ENCODE measurements around the gene MRPS12.
"Not testable (repeated sequence)": the region's sequence is repeated elsewhere in the genome, so short reads cannot be mapped to it uniquely, and the experiment has no call there.

MRPS12 gene

GRCh38 chr19:38966149-38966548, 35.4 kb downstream of the MRPS12 start:
- H3K4me1 Mint-ChIP-seq; ATAC-seq; DNase-seq; H3K27me3 Mint-ChIP-seq; H3K36me3 Mint-ChIP-seq (ENCODE audit: low read depth); H3K4me3 Mint-ChIP-seq; H3K27ac Mint-ChIP-seq; H3K9me3 Mint-ChIP-seq: not testable (repeated sequence)

GRCh38 chr19:38970664-38971532, 40.2 kb downstream of the MRPS12 start:
- H3K4me3 Mint-ChIP-seq = no peak overlapping the region
- no peaks in the 10 kb centered on the region for H3K36me3 Mint-ChIP-seq (ENCODE audit: low read depth)
- H3K9me3 Mint-ChIP-seq = no peaks in the 10 kb centered on the region
- peaks cover 5% of the 10 kb centered on the region for H3K4me1 Mint-ChIP-seq
- no peak overlapping the region for H3K27ac Mint-ChIP-seq
- DNase-seq (no peak), ATAC-seq (no peak)
- H3K27me3 Mint-ChIP-seq = peaks cover 12% of the 10 kb centered on the region

- ATAC-seq = no peak
- no peak for DNase-seq
- Mint-ChIP-seq H3K27me3 (peaks cover 20% of the 10 kb centered on the region), H3K9me3 (no peaks in the 10 kb centered on the region), H3K4me3 (no peak overlapping the region), H3K4me1 (peaks cover 13% of the 10 kb centered on the region), H3K36me3 (ENCODE audit: low read depth) (no peaks in the 10 kb centered on the region), H3K27ac (no peak overlapping the region)
Observed at GRCh38 chr19:38971672-38972071, 40.9 kb downstream of the MRPS12 start.

- Mint-ChIP-seq H3K4me1 (peaks cover 28% of the 10 kb centered on the region), H3K9me3 (no peaks in the 10 kb centered on the region), H3K27ac (no peak overlapping the region), H3K4me3 (no peak overlapping the region), H3K36me3 (ENCODE audit: low read depth) (no peaks in the 10 kb centered on the region), H3K27me3 (peaks cover 25% of the 10 kb centered on the region)
- ATAC-seq (no peak), DNase-seq (no peak)
Observed at GRCh38 chr19:38974624-38975213, 44.0 kb downstream of the MRPS12 start.

- H3K27ac Mint-ChIP-seq = no peak within 1 kb of the TSS
- peaks cover 28% of the 10 kb centered on the region for H3K4me1 Mint-ChIP-seq
- H3K9me3 Mint-ChIP-seq = no peaks in the 10 kb centered on the region
- no peaks in the 10 kb centered on the region for H3K36me3 Mint-ChIP-seq (ENCODE audit: low read depth)
- ATAC-seq = no peak
- DNase-seq = no peak
- no peak within 1 kb of the TSS for H3K4me3 Mint-ChIP-seq
- peaks cover 25% of the 10 kb centered on the region for H3K27me3 Mint-ChIP-seq
Observed at GRCh38 chr19:38975214-38975860, 44.6 kb downstream of the MRPS12 start, which contains the start of gene FBXO17. FBXO17 (minus strand) TSS chr19:38975742; CDS start chr19:38950319, 25,423 bp downstream.

GRCh38 chr19:38975861-38976271, 45.1 kb downstream of the MRPS12 start:
- H3K27me3 Mint-ChIP-seq = peaks cover 27% of the 10 kb centered on the region
- no peak for ATAC-seq
- no peak overlapping the region for H3K27ac Mint-ChIP-seq
- H3K9me3 Mint-ChIP-seq = no peaks in the 10 kb centered on the region
- peaks cover 28% of the 10 kb centered on the region for H3K4me1 Mint-ChIP-seq
- H3K36me3 Mint-ChIP-seq (ENCODE audit: low read depth) = no peaks in the 10 kb centered on the region
- no peak for DNase-seq
- H3K4me3 Mint-ChIP-seq = no peak overlapping the region

- Mint-ChIP-seq H3K9me3 (no peaks in the 10 kb centered on the region), H3K27ac (no peak overlapping the region), H3K36me3 (ENCODE audit: low read depth) (no peaks in the 10 kb centered on the region), H3K4me1 (peaks cover 28% of the 10 kb centered on the region), H3K27me3 (peaks cover 27% of the 10 kb centered on the region), H3K4me3 (no peak overlapping the region)
- DNase-seq (peak; percentile 45), ATAC-seq (peak; percentile 98)
Observed at GRCh38 chr19:38977445-38978325, 46.9 kb downstream of the MRPS12 start.

- no peaks in the 10 kb centered on the region for H3K36me3 Mint-ChIP-seq (ENCODE audit: low read depth)
- H3K27ac Mint-ChIP-seq = no peak overlapping the region
Observed at GRCh38 chr19:38978326-38978689, 47.6 kb downstream of the MRPS12 start.

GRCh38 chr19:38979812-38980211, 49.1 kb downstream of the MRPS12 start:
- H3K9me3 Mint-ChIP-seq = no peaks in the 10 kb centered on the region
- H3K27ac Mint-ChIP-seq = no peak overlapping the region
- peaks cover 28% of the 10 kb centered on the region for H3K4me1 Mint-ChIP-seq
- H3K4me3 Mint-ChIP-seq = no peak overlapping the region
- ATAC-seq = no peak
- H3K36me3 Mint-ChIP-seq (ENCODE audit: low read depth) = no peaks in the 10 kb centered on the region
- H3K27me3 Mint-ChIP-seq = peaks cover 20% of the 10 kb centered on the region
- no peak for DNase-seq

More at GRCh38 chr19:38978326-38978689, 47.6 kb downstream of the MRPS12 start:
- no peaks in the 10 kb centered on the region for H3K9me3 Mint-ChIP-seq
- no peak for ATAC-seq
- H3K4me3 Mint-ChIP-seq = no peak overlapping the region
- H3K4me1 Mint-ChIP-seq = peaks cover 28% of the 10 kb centered on the region
- H3K27me3 Mint-ChIP-seq = peaks cover 25% of the 10 kb centered on the region
- no peak for DNase-seq

- DNase-seq (no peak), ATAC-seq (no peak)
- H3K36me3 Mint-ChIP-seq (ENCODE audit: low read depth) = no peaks in the 10 kb centered on the region
- no peak overlapping the region for H3K4me3 Mint-ChIP-seq
- H3K4me1 Mint-ChIP-seq = peaks cover 24% of the 10 kb centered on the region
- H3K27ac Mint-ChIP-seq = no peak overlapping the region
- no peaks in the 10 kb centered on the region for H3K9me3 Mint-ChIP-seq
- peaks cover 15% of the 10 kb centered on the region for H3K27me3 Mint-ChIP-seq
Observed at GRCh38 chr19:38980583-38981374, 50.0 kb downstream of the MRPS12 start.
